Activated B cell treated with CpG ODN at 0.5 μM for 24 hours (primary cell): ENCODE results near the gene POLR1F. TPM values are rescaled to one million over a fixed set of nuclear protein-coding genes. Genes with fewer than 3 reads are reported as not detected.

Source experiments
- ATAC-seq: fragments of 200-7000 bp; cut with Tn5 transposase; one replicate; pipeline ENCODE4 v1.10.0; 2021; ENCODE audit warnings: low read depth, mild to moderate bottlenecking, moderate library complexity
- CTCF ChIA-PET: fragments of 350-600 bp; sonication (Branson Sonifier 250); formaldehyde crosslinking; loops from one replicate; lab custom pipeline; 2021; ENCODE audit warnings: antibody characterized with exemption; lab: Charles Lee
- POLR2A ChIA-PET: fragments of 350-600 bp; sonication (Branson Sonifier 250); formaldehyde crosslinking; loops from one replicate; lab custom pipeline; 2021; ENCODE audit warnings: antibody characterized with exemption; lab: Charles Lee
- DNase-seq: peaks from one replicate; pipeline ENCODE4 v3.0.0; 2022
- H3K27ac Mint-ChIP-seq: one replicate; pipeline ENCODE4 v1.8.0; 2020; ENCODE audit warnings: mixed read lengths
- H3K27me3 Mint-ChIP-seq: one replicate; pipeline ENCODE4 v1.8.0; 2021; ENCODE audit warnings: mixed read lengths
- H3K36me3 Mint-ChIP-seq: one replicate; pipeline ENCODE4 v1.8.0; 2021; ENCODE audit warnings: low read depth, mixed read lengths
- H3K4me1 Mint-ChIP-seq: one replicate; pipeline ENCODE4 v1.8.0; 2021; ENCODE audit warnings: mixed read lengths
- H3K4me3 Mint-ChIP-seq: one replicate; pipeline ENCODE4 v1.8.0; 2020; ENCODE audit warnings: mild to moderate bottlenecking, mixed read lengths
- H3K9me3 Mint-ChIP-seq: one replicate; pipeline ENCODE4 v1.8.0; 2020; ENCODE audit warnings: mixed read lengths
- intact Hi-C: fragments of 100-400 bp; cut with micrococcal nuclease; formaldehyde crosslinking; loops from one replicate; pipeline ENCODE4 v1.15.1; 2024
- total RNA-seq: library from RNA; stranded (reverse); gene quantifications from 2 replicates; pipeline ENCODE4 v1.2.3, GENCODE V29; 2022
- TF ChIP-seq, protein P1 (sequence below): fragments of 200-600 bp; IDR thresholded peaks from one replicate; pipeline ENCODE4 v1.8.0; 2022; ENCODE audit warnings: antibody characterized with exemption, mild to moderate bottlenecking

Gene POLR1F
- total RNA-seq, 1 donor from 2014 or later: 20.0 TPM

GRCh38 chr7:19747740-19748339 lies 39.0 kb upstream of the POLR1F start:
- ChIA-PET CTCF (interaction anchor here (0.7 to 4.2 kb wide), 17 partner anchors 8 to 1505 kb away, joined by 3 to 95 read pairs (median 7); partner anchors contain the start of gene POLR1F), POLR2A (interaction anchor here (0.6 kb wide), 1 partner anchor 39 kb away, joined by 3 read pairs; the partner anchor contains the start of gene POLR1F)
- TF ChIP-seq, protein P1, sequence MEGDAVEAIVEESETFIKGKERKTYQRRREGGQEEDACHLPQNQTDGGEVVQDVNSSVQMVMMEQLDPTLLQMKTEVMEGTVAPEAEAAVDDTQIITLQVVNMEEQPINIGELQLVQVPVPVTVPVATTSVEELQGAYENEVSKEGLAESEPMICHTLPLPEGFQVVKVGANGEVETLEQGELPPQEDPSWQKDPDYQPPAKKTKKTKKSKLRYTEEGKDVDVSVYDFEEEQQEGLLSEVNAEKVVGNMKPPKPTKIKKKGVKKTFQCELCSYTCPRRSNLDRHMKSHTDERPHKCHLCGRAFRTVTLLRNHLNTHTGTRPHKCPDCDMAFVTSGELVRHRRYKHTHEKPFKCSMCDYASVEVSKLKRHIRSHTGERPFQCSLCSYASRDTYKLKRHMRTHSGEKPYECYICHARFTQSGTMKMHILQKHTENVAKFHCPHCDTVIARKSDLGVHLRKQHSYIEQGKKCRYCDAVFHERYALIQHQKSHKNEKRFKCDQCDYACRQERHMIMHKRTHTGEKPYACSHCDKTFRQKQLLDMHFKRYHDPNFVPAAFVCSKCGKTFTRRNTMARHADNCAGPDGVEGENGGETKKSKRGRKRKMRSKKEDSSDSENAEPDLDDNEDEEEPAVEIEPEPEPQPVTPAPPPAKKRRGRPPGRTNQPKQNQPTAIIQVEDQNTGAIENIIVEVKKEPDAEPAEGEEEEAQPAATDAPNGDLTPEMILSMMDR: no peak
- H3K4me3 Mint-ChIP-seq: no peak overlapping the region
- no peak for DNase-seq
- intact Hi-C loops: loop anchor here (1.0 to 5.0 kb wide), 6 partner anchors 35 to 1504 kb away; no protein-coding TSS in a partner anchor
- H3K9me3 Mint-ChIP-seq: no peaks in the 10 kb centered on the region
- peaks cover 6% of the 10 kb centered on the region for H3K27me3 Mint-ChIP-seq
- no peaks in the 10 kb centered on the region for H3K36me3 Mint-ChIP-seq
- peak; percentile 25 for ATAC-seq
- H3K4me1 Mint-ChIP-seq: no peaks in the 10 kb centered on the region
- no peak overlapping the region for H3K27ac Mint-ChIP-seq

DNA sequence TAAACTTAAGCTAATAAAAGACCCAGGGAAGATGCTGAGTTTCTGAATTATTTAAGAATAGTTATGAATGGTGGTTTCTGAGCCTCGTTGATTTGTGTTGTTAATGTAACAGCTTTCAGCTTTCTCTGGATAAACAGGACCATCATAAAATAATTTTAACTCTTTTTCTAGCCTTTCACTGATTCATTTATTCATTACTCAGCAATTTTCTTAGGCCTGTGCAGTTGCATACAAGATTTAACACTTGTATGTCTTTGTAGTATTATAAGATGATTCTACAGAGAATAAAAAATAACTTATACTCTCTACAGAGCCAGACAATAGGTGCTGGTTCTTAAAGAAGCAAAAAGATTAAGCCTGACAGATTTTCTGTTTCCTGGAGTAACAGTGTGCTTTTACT lies 35.2 kb upstream of the POLR1F start:
- no peak for ATAC-seq
- no peaks in the 10 kb centered on the region for H3K9me3 Mint-ChIP-seq
- DNase-seq: no peak
- H3K27me3 Mint-ChIP-seq: peaks cover 6% of the 10 kb centered on the region
- intact Hi-C loops: no loop called here
- H3K4me3 Mint-ChIP-seq: no peak overlapping the region
- H3K36me3 Mint-ChIP-seq: no peaks in the 10 kb centered on the region
- TF ChIP-seq, protein P1: no peak
- no peaks in the 10 kb centered on the region for H3K4me1 Mint-ChIP-seq
- CTCF ChIA-PET: interaction anchor here (0.6 kb wide), 1 partner anchor 11 kb away, joined by 3 read pairs; no protein-coding TSS in a partner anchor
- POLR2A ChIA-PET: no interaction called here
- no peak overlapping the region for H3K27ac Mint-ChIP-seq

- intact Hi-C loops: no loop called here
- no peaks in the 10 kb centered on the region for H3K4me1 Mint-ChIP-seq
- TF ChIP-seq, protein P1: no peak
- H3K36me3 Mint-ChIP-seq: no peaks in the 10 kb centered on the region
- ChIA-PET POLR2A (no interaction called here), CTCF (no interaction called here)
- no peak overlapping the region for H3K4me3 Mint-ChIP-seq
- no peak for ATAC-seq
- H3K9me3 Mint-ChIP-seq: no peaks in the 10 kb centered on the region
- H3K27me3 Mint-ChIP-seq: peaks cover 23% of the 10 kb centered on the region
- DNase-seq: no peak
- no peak overlapping the region for H3K27ac Mint-ChIP-seq
Measured at GRCh38 chr7:19728716-19729115, 19.9 kb upstream of the POLR1F start.

- Mint-ChIP-seq H3K36me3 (no peaks in the 10 kb centered on the region), H3K27ac (no peak overlapping the region), H3K27me3 (peaks cover 18% of the 10 kb centered on the region), H3K4me1 (no peaks in the 10 kb centered on the region), H3K9me3 (no peaks in the 10 kb centered on the region), H3K4me3 (no peak overlapping the region)
- CTCF ChIA-PET: interaction anchor here (4.5 kb wide), 1 partner anchor 12 kb away, joined by 13 read pairs; no protein-coding TSS in a partner anchor
- intact Hi-C loops: no loop called here
- POLR2A ChIA-PET: no interaction called here
- DNase-seq (no peak), ATAC-seq (no peak)
- TF ChIP-seq, protein P1: no peak
Measured at GRCh38 chr7:19725770-19726169, 16.9 kb upstream of the POLR1F start.

DNA sequence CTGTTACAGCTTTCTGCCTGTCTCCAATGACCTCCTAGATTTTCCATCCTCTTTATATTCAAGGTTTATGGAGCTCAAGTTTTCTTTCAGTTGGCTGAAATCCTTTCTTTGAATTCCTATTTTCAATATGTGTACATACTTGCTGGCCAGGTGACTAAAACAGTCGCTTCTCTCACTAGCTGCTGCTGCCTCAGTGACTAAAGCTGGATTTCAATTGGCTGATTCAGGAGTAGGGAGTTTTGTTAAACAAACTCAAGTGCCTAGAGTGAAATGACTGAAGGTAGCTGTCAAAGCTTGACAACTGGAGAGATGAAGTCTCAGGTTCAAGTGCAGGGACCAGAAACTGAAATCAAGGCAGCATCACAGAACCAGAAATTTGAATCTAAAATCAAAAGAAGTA lies 6.7 kb upstream of the POLR1F start:
- Mint-ChIP-seq H3K4me3 (no peak overlapping the region), H3K27me3 (peaks cover 10% of the 10 kb centered on the region), H3K4me1 (no peaks in the 10 kb centered on the region), H3K9me3 (no peaks in the 10 kb centered on the region), H3K36me3 (no peaks in the 10 kb centered on the region), H3K27ac (no peak overlapping the region)
- TF ChIP-seq, protein P1: no peak
- ATAC-seq (no peak), DNase-seq (no peak)
- intact Hi-C loops: loop anchor here (10.0 kb wide), 1 partner anchor 1539 kb away; no protein-coding TSS in a partner anchor
- ChIA-PET POLR2A (no interaction called here), CTCF (interaction anchor here (0.7 to 10.7 kb wide), 4 partner anchors 15 to 883 kb away, joined by 3 to 223 read pairs (median 4); no protein-coding TSS in a partner anchor)
